ENCODE measurements around the gene MOB3A.
A peak's percentile ranks its signal among the peaks of the same experiment; 100 is the strongest.

DNA sequence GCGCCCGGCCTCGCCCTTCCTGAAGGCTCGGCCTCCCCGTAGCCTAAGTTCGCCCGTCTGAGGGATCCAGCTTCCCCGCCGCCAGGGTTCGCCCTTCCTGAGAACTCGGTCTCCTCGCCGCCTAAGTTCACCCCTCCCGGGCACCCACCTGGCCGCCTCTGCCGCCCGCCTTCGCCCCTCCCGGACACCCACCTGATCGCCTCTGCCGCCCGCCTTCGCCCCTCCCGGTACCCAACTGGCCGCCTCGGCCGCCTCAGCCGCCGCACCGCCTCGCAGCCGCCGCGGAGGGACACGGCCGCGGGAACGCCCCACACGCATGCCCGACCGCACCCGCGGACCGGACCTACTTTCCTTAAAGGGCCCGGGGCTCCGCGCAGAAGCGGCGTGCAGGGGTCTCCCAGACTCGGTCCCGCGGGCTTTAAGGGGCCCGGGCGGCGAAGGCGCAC, at the start of gene MOB3A:
- no peak for TF ChIP-seq RFX5 (IDR thresholded peaks at IDR 0.05; ENCODE audit: low read length)
- 0 out of 2 replicates have a peak, but pooled peaks have one; percentile 9 for TF ChIP-seq MXI1 (IDR thresholded peaks at IDR 0.05; ENCODE audit: low read depth, low read length)
- TF ChIP-seq, protein P1, sequence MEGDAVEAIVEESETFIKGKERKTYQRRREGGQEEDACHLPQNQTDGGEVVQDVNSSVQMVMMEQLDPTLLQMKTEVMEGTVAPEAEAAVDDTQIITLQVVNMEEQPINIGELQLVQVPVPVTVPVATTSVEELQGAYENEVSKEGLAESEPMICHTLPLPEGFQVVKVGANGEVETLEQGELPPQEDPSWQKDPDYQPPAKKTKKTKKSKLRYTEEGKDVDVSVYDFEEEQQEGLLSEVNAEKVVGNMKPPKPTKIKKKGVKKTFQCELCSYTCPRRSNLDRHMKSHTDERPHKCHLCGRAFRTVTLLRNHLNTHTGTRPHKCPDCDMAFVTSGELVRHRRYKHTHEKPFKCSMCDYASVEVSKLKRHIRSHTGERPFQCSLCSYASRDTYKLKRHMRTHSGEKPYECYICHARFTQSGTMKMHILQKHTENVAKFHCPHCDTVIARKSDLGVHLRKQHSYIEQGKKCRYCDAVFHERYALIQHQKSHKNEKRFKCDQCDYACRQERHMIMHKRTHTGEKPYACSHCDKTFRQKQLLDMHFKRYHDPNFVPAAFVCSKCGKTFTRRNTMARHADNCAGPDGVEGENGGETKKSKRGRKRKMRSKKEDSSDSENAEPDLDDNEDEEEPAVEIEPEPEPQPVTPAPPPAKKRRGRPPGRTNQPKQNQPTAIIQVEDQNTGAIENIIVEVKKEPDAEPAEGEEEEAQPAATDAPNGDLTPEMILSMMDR (IDR thresholded peaks at IDR 0.05), result peak; percentile 66
